HCT116 (cell line): Measurements from ENCODE around the gene MINAR2. TPM values are rescaled to one million over a fixed set of nuclear protein-coding genes. Genes with fewer than 3 reads are reported as not detected.

Source experiments
- ATAC-seq: fragments of 200-7000 bp; cut with Tn5 transposase; 2 replicates; pipeline ENCODE4 v1.9.1; 2020; ENCODE audit warnings: mild to moderate bottlenecking, moderate library complexity
- Bru-seq: library from RNA; stranded (reverse); fragments of 400-500 nt; gene quantifications from one replicate; lab custom pipeline; 2021; lab: Mats Ljungman, UMichigan
- BruChase-seq, 2 experiments: library from RNA; stranded (reverse); fragments of 400-500 nt; gene quantifications; one replicate each; lab custom pipeline; 2021; lab: Mats Ljungman, UMichigan
- BruUV-seq: library from RNA; stranded (reverse); fragments of 400-500 nt; replicated peaks from 2 replicates; lab custom pipeline; 2021; lab: Mats Ljungman, UMichigan
- CTCF ChIA-PET: fragments of 300-600 bp; sonication (Branson Sonifier 250); formaldehyde crosslinking; loops from one replicate; lab custom pipeline; 2021; ENCODE audit warnings: antibody characterized with exemption; lab: Charles Lee
- POLR2A ChIA-PET: fragments of 300-600, 350-600 bp; sonication (Branson Sonifier 250); formaldehyde crosslinking; loops from one replicate; lab custom pipeline; 2021; ENCODE audit warnings: antibody characterized with exemption; lab: Charles Lee
- RAD21 ChIA-PET, 2 experiments: fragments of 300-600 bp; sonication (Branson Sonifier 250); formaldehyde crosslinking; loops; one replicate each; lab custom pipeline; 2023; ENCODE audit warnings: low total read pairs in 2 of 2; ENCODE audit not compliant: uncharacterized antibody in 2 of 2, unreplicated experiment in 2 of 2, low non-redundant PET in 1 of 2; lab: Charles Lee
- DNase-seq: peaks from one replicate; pipeline ENCODE4 v3.0.0-alpha.2; 2010; ENCODE audit warnings: low read depth, low spot score
- H2AFZ ChIP-seq: fragments of 200-600 bp; shearing (Covaris generic), sonication (generic); 2 replicates; pipeline ENCODE4 v1.6.1; 2017; ENCODE audit warnings: low read depth, mixed run types, mixed read lengths, antibody characterized with exemption, low read length; ENCODE audit not compliant: poor library complexity, severe bottlenecking
- H3K27ac ChIP-seq: 2 replicates; pipeline ENCODE4 v1.5.1; 2012; ENCODE audit warnings: low read depth, low read length
- H3K27me3 ChIP-seq: fragments of 200-600 bp; sonication (generic); 2 replicates; pipeline ENCODE4 v1.6.1; 2016; ENCODE audit warnings: mixed run types, low read length, mixed read lengths; ENCODE audit not compliant: insufficient read depth
- H3K36me3 ChIP-seq, 2 experiments: fragments of 200-500 bp in 1 of 2; fragments of 200-600 bp in 1 of 2; sonication (Bioruptor generic) in 1 of 2; sonication (generic) in 1 of 2; 2 replicates each; pipeline versions ENCODE4 v1.5.1 to v1.6.1; 2014 to 2016; ENCODE audit warnings: low read length in 2 of 2, inconsistent platforms in 1 of 2, mixed read lengths in 1 of 2, mixed run types in 1 of 2; ENCODE audit not compliant: insufficient read depth in 2 of 2, control insufficient read depth in 1 of 2
- H3K4me1 ChIP-seq, 2 experiments: fragments of 200-600 bp in 1 of 2; sonication (generic) in 1 of 2; 2 replicates each; pipeline versions ENCODE4 v1.5.1 to v1.6.1; 2012 to 2017; ENCODE audit warnings: low read length in 2 of 2, inconsistent platforms in 1 of 2, mild to moderate bottlenecking in 1 of 2, mixed read lengths in 1 of 2, mixed run types in 1 of 2, moderate library complexity in 1 of 2; ENCODE audit not compliant: insufficient read depth in 2 of 2, control insufficient read depth in 1 of 2
- H3K4me2 ChIP-seq: fragments of 200-600 bp; sonication (generic); 2 replicates; pipeline ENCODE4 v1.6.1; 2017; ENCODE audit warnings: mixed run types, low read length, mixed read lengths
- H3K4me3 ChIP-seq, 2 experiments: fragments of 200-600 bp in 1 of 2; sonication (generic) in 1 of 2; replicated peaks in 1 of 2; 2 replicates each; pipeline ENCODE4 v1.5.1; 2011 to 2016; ENCODE audit warnings: low read length in 2 of 2, control low read depth in 1 of 2, low read depth in 1 of 2, mild to moderate bottlenecking in 1 of 2, mixed read lengths in 1 of 2, mixed run types in 1 of 2
- H3K79me2 ChIP-seq: fragments of 200-600 bp; sonication (generic); 2 replicates; pipeline ENCODE4 v1.6.1; 2017; ENCODE audit warnings: mild to moderate bottlenecking, mixed run types, low read length, moderate library complexity, mixed read lengths; ENCODE audit not compliant: insufficient read depth
- H3K9ac ChIP-seq: fragments of 200-600 bp; sonication (generic); 2 replicates; pipeline ENCODE4 v1.6.1; 2016; ENCODE audit warnings: low read length, mixed read lengths
- H3K9me2 ChIP-seq: fragments of 200-600 bp; sonication (generic), shearing (Covaris generic); 2 replicates; pipeline ENCODE4 v1.6.1; 2017; ENCODE audit warnings: mixed run types, mild to moderate bottlenecking, moderate library complexity; ENCODE audit not compliant: insufficient read depth
- H3K9me3 ChIP-seq, 2 experiments: fragments of 200-500 bp in 1 of 2; fragments of 200-600 bp in 1 of 2; sonication (Bioruptor generic) in 1 of 2; sonication (generic) in 1 of 2; 2 replicates each; pipeline ENCODE4 v1.6.1; 2014 to 2017; ENCODE audit warnings: low read length in 2 of 2, mixed read lengths in 2 of 2, inconsistent platforms in 1 of 2, low read depth in 1 of 2, mild to moderate bottlenecking in 1 of 2, mixed run types in 1 of 2, moderate library complexity in 1 of 2; ENCODE audit not compliant: control insufficient read depth in 1 of 2, insufficient read depth in 1 of 2
- H4K20me1 ChIP-seq: fragments of 200-600 bp; sonication (generic), shearing (Covaris generic); 2 replicates; pipeline ENCODE4 v1.6.1; 2017; ENCODE audit warnings: mixed run types, mild to moderate bottlenecking, moderate library complexity; ENCODE audit not compliant: insufficient read depth
- ATF3 ChIP-seq: IDR thresholded peaks from 2 replicates; pipeline ENCODE4 v1.6.1; 2012
- CBX3 ChIP-seq: IDR thresholded peaks from 2 replicates; pipeline ENCODE4 v1.6.1; 2012; ENCODE audit warnings: low read depth
- CEBPB ChIP-seq: IDR thresholded peaks from 2 replicates; pipeline ENCODE4 v1.6.1; 2012; ENCODE audit warnings: low read depth
- CTCF ChIP-seq, 3 experiments: fragments of 200-600 bp in 1 of 3; sonication (generic) in 1 of 3; IDR thresholded peaks in 2 of 3; conservative IDR thresholded peaks in 1 of 3; 2 replicates each; pipeline ENCODE4 v1.5.1; 2012 to 2017; ENCODE audit warnings: low read depth in 2 of 3, low read length in 2 of 3, antibody characterized with exemption in 1 of 3, borderline replicate concordance in 1 of 3, control low read depth in 1 of 3, mild to moderate bottlenecking in 1 of 3, mixed read lengths in 1 of 3, mixed run types in 1 of 3, moderate library complexity in 1 of 3; ENCODE audit not compliant: insufficient read depth in 1 of 3
- EGR1 ChIP-seq: IDR thresholded peaks from 2 replicates; pipeline ENCODE4 v1.6.1; 2012; ENCODE audit warnings: low read depth
- EZH2 ChIP-seq: fragments of 200-600 bp; sonication (generic); IDR thresholded peaks from 2 replicates; pipeline ENCODE4 v1.6.1; 2017; ENCODE audit warnings: antibody characterized with exemption, mixed run types
- EZH2phosphoT487 ChIP-seq: fragments of 200-600 bp; IDR thresholded peaks from 2 replicates; pipeline ENCODE4 v1.6.1; 2018; ENCODE audit warnings: antibody characterized with exemption, borderline replicate concordance
- JUND ChIP-seq: IDR thresholded peaks from 2 replicates; pipeline ENCODE4 v1.6.1; 2012
- MAX ChIP-seq: IDR thresholded peaks from 2 replicates; pipeline ENCODE4 v1.6.1; 2012
- POLR2AphosphoS5 ChIP-seq: IDR thresholded peaks from 2 replicates; pipeline ENCODE4 v1.6.1; 2011; ENCODE audit warnings: mild to moderate bottlenecking, low read depth, low read length, moderate library complexity
- RAD21 ChIP-seq: IDR thresholded peaks from 2 replicates; pipeline ENCODE4 v1.6.1; 2012; ENCODE audit warnings: low read depth, mild to moderate bottlenecking
- REST ChIP-seq: IDR thresholded peaks from 2 replicates; pipeline ENCODE4 v1.6.1; 2012; ENCODE audit warnings: low read depth
- TCF7L2 ChIP-seq: IDR thresholded peaks from 2 replicates; pipeline ENCODE4 v1.7.0; 2011; ENCODE audit warnings: borderline replicate concordance, inconsistent platforms; ENCODE audit not compliant: insufficient read depth, insufficient read length; ENCODE audit errors: extremely low read depth
- YY1 ChIP-seq: IDR thresholded peaks from 2 replicates; pipeline ENCODE4 v1.6.1; 2011; ENCODE audit warnings: low read length, low read depth, moderate library complexity, mild to moderate bottlenecking; ENCODE audit not compliant: insufficient replicate concordance; ENCODE audit errors: extremely low read depth
- ZBTB33 ChIP-seq: IDR thresholded peaks from 2 replicates; pipeline ENCODE4 v1.6.1; 2011; ENCODE audit warnings: mild to moderate bottlenecking, low read length, moderate library complexity; ENCODE audit not compliant: insufficient replicate concordance; ENCODE audit errors: extremely low read depth
- ZFX ChIP-seq: fragments of 450-650 bp; IDR thresholded peaks from 2 replicates; pipeline ENCODE4 v1.6.1; 2017
- ZNF274 ChIP-seq: fragments of 200-500 bp; sonication (Bioruptor generic); IDR thresholded peaks from 2 replicates; pipeline ENCODE4 v1.6.1; 2014; ENCODE audit warnings: mild to moderate bottlenecking, low read depth, low read length, inconsistent platforms
- intact Hi-C: fragments of 100-400 bp; cut with micrococcal nuclease; formaldehyde crosslinking; loops from 2 replicates; pipeline ENCODE4 v1.10.0; 2022
- long read RNA-seq: library from polyadenylated mRNA; unstranded; transcript quantifications from one replicate; pipeline ENCODE4 v2.0.0, GENCODE V29; 2021; ENCODE audit not compliant: unreplicated experiment
- polyA plus RNA-seq: library from polyadenylated mRNA; unstranded; fragments of >200 nt; gene quantifications from 2 replicates; pipeline ENCODE4 v1.2.1, GENCODE V29; 2012; ENCODE audit warnings: missing spikeins
- total RNA-seq: library from RNA; stranded (reverse); gene quantifications from one replicate; pipeline ENCODE4 v1.2.1, GENCODE V29; 2021; ENCODE audit not compliant: unreplicated experiment

The MINAR2 gene
- not detected for total RNA-seq
- polyA plus RNA-seq: not detected in 2 replicates
- percentile 4 among the genes with signal in this experiment for Bru-seq, nascent RNA
- BruChase-seq, experiment 1, labeled RNA remaining after a 6-hour chase: not detected
- not detected for BruChase-seq, experiment 2, labeled RNA remaining after a 2-hour chase
- long read RNA-seq: 0 reads

GRCh38 chr5:129747572-129748407, at the start of gene MINAR2:
Gene MINAR2 (plus strand): TSS chr5:129748094. CDS start chr5:129748191, 97 bp downstream.
- POLR2A ChIA-PET: no interaction called here
- ATAC-seq (no peak), DNase-seq (no peak)
- no peaks in the 10 kb centered on the region for H3K79me2 ChIP-seq
- H3K27me3 ChIP-seq: no peaks in the 10 kb centered on the region
- no TSS peak for BruUV-seq
- no peak within 1 kb of the TSS for H3K4me3 ChIP-seq
- intact Hi-C loops: no loop called here
- no peak for TF ChIP-seq YY1
- no peak for TF ChIP-seq ZNF274
- no peak for TF ChIP-seq EZH2
- TF ChIP-seq CBX3: no peak
- no peak for TF ChIP-seq EZH2phosphoT487
- TF ChIP-seq ZFX: no peak
- no peak for TF ChIP-seq EGR1
- TF ChIP-seq CEBPB: no peak
- TF ChIP-seq REST: no peak
- TF ChIP-seq MAX: no peak
- TF ChIP-seq POLR2AphosphoS5: no peak
- no peak for TF ChIP-seq ATF3
- TF ChIP-seq ZBTB33: no peak
- no peak for TF ChIP-seq TCF7L2
- TF ChIP-seq RAD21: no peak
- TF ChIP-seq JUND: no peak
- no peak for TF ChIP-seq CTCF (IDR thresholded peaks at IDR 0.05 in 2 of 3, conservative IDR thresholded peaks at IDR 0.05 in 1 of 3; ENCODE audit: borderline replicate concordance in 1 of 3, insufficient read depth in 1 of 3, low read depth in 2 of 3, low read length in 2 of 3)
- H3K9me3 ChIP-seq: no peaks in the 10 kb centered on the region
- CTCF ChIA-PET: no interaction called here
- H3K4me2 ChIP-seq: no peak within 1 kb of the TSS
- no peaks in the 10 kb centered on the region for H3K36me3 ChIP-seq
- H2AFZ ChIP-seq: no peak within 1 kb of the TSS
- no peak within 1 kb of the TSS for H3K9ac ChIP-seq
- no peaks in the 10 kb centered on the region for H3K9me2 ChIP-seq
- RAD21 ChIA-PET: no interaction called here
- H3K4me1 ChIP-seq: no peaks in the 10 kb centered on the region
- H4K20me1 ChIP-seq: no peaks in the 10 kb centered on the region
- no peak within 1 kb of the TSS for H3K27ac ChIP-seq
